T-helper 1 cell treated with Interleukin-12 subunit alpha and Interleukin-12 subunit beta and Interleukin-4 antibody, amounts not matched to agents 30 μg/mL and 1 μg/mL, for 36 hours (primary cell): ENCODE measurements around the gene DRC3.

Experiments used
- H3K27ac Mint-ChIP-seq: one replicate; pipeline ENCODE4 v1.8.0; 2021; ENCODE audit warnings: mild to moderate bottlenecking, mixed read lengths
- H3K27me3 Mint-ChIP-seq: one replicate; pipeline ENCODE4 v1.8.0; 2021; ENCODE audit warnings: low read depth, mixed read lengths
- H3K36me3 Mint-ChIP-seq: one replicate; pipeline ENCODE4 v1.8.0; 2021; ENCODE audit warnings: low read depth, mixed read lengths
- H3K4me1 Mint-ChIP-seq: one replicate; pipeline ENCODE4 v1.8.0; 2021; ENCODE audit warnings: low read depth, mixed read lengths
- H3K4me3 Mint-ChIP-seq: one replicate; pipeline ENCODE4 v1.8.0; 2021; ENCODE audit warnings: mild to moderate bottlenecking, moderate library complexity, mixed read lengths
- H3K9me3 Mint-ChIP-seq: one replicate; pipeline ENCODE4 v1.8.0; 2021; ENCODE audit warnings: mixed read lengths

The DRC3 gene

GRCh38 chr17:18004884-18005305 is 32.2 kb downstream of the DRC3 start:
- no peak overlapping the region for H3K4me3 Mint-ChIP-seq
- no peaks in the 10 kb centered on the region for H3K27me3 Mint-ChIP-seq
- H3K4me1 Mint-ChIP-seq = peaks cover 6% of the 10 kb centered on the region
- H3K36me3 Mint-ChIP-seq = no peaks in the 10 kb centered on the region
- no peak overlapping the region for H3K27ac Mint-ChIP-seq
- no peaks in the 10 kb centered on the region for H3K9me3 Mint-ChIP-seq

- Mint-ChIP-seq H3K27me3 (no peaks in the 10 kb centered on the region), H3K36me3 (no peaks in the 10 kb centered on the region), H3K27ac (no peak overlapping the region), H3K4me1 (peaks cover 6% of the 10 kb centered on the region), H3K9me3 (no peaks in the 10 kb centered on the region), H3K4me3 (no peak overlapping the region)
Observed at GRCh38 chr17:18005496-18005895, 32.8 kb downstream of the DRC3 start.

GRCh38 chr17:18006495-18007239 is 34.0 kb downstream of the DRC3 start:
- no peaks in the 10 kb centered on the region for H3K36me3 Mint-ChIP-seq
- H3K27ac Mint-ChIP-seq = no peak overlapping the region
- H3K9me3 Mint-ChIP-seq = no peaks in the 10 kb centered on the region

GRCh38 chr17:18008496-18009268 is 36.0 kb downstream of the DRC3 start:
- Mint-ChIP-seq H3K9me3 (no peaks in the 10 kb centered on the region), H3K27me3 (no peaks in the 10 kb centered on the region), H3K4me1 (peaks cover 9% of the 10 kb centered on the region), H3K4me3 (no peak overlapping the region), H3K36me3 (peaks cover 6% of the 10 kb centered on the region), H3K27ac (no peak overlapping the region)

More at GRCh38 chr17:18006495-18007239, 34.0 kb downstream of the DRC3 start:
- Mint-ChIP-seq H3K27me3 (no peaks in the 10 kb centered on the region), H3K4me1 (peaks cover 6% of the 10 kb centered on the region), H3K4me3 (no peak overlapping the region)

GRCh38 chr17:18009609-18010420 is 37.2 kb downstream of the DRC3 start:
- peaks cover 9% of the 10 kb centered on the region for H3K4me1 Mint-ChIP-seq
- H3K27me3 Mint-ChIP-seq = no peaks in the 10 kb centered on the region
- no peak overlapping the region for H3K4me3 Mint-ChIP-seq
- no peak overlapping the region for H3K27ac Mint-ChIP-seq
- H3K9me3 Mint-ChIP-seq = no peaks in the 10 kb centered on the region
- H3K36me3 Mint-ChIP-seq = peaks cover 6% of the 10 kb centered on the region

GRCh38 chr17:18011286-18011685 is 38.6 kb downstream of the DRC3 start:
- H3K9me3 Mint-ChIP-seq = no peaks in the 10 kb centered on the region
- peaks cover 3% of the 10 kb centered on the region for H3K4me1 Mint-ChIP-seq
- H3K27me3 Mint-ChIP-seq = no peaks in the 10 kb centered on the region
- no peak overlapping the region for H3K27ac Mint-ChIP-seq
- no peak overlapping the region for H3K4me3 Mint-ChIP-seq
- peaks cover 6% of the 10 kb centered on the region for H3K36me3 Mint-ChIP-seq

GRCh38 chr17:18014006-18014405 is 41.3 kb downstream of the DRC3 start:
- H3K36me3 Mint-ChIP-seq = peaks cover 8% of the 10 kb centered on the region
- H3K27me3 Mint-ChIP-seq = no peaks in the 10 kb centered on the region
- no peak overlapping the region for H3K27ac Mint-ChIP-seq
- H3K4me1 Mint-ChIP-seq = peaks cover 3% of the 10 kb centered on the region
- H3K4me3 Mint-ChIP-seq = no peak overlapping the region
- no peaks in the 10 kb centered on the region for H3K9me3 Mint-ChIP-seq

- H3K4me3 Mint-ChIP-seq = no peak overlapping the region
- no peaks in the 10 kb centered on the region for H3K27me3 Mint-ChIP-seq
- H3K27ac Mint-ChIP-seq = no peak overlapping the region
- peaks cover 8% of the 10 kb centered on the region for H3K36me3 Mint-ChIP-seq
- no peaks in the 10 kb centered on the region for H3K9me3 Mint-ChIP-seq
- peaks cover 3% of the 10 kb centered on the region for H3K4me1 Mint-ChIP-seq
Observed at GRCh38 chr17:18015593-18015992, 42.9 kb downstream of the DRC3 start.

GRCh38 chr17:18016426-18016825 is 43.8 kb downstream of the DRC3 start:
- Mint-ChIP-seq H3K27me3 (no peaks in the 10 kb centered on the region), H3K36me3 (peaks cover 8% of the 10 kb centered on the region), H3K4me3 (no peak overlapping the region), H3K4me1 (peaks cover 3% of the 10 kb centered on the region), H3K9me3 (no peaks in the 10 kb centered on the region), H3K27ac (no peak overlapping the region)

- Mint-ChIP-seq H3K36me3 (peaks cover 5% of the 10 kb centered on the region), H3K4me3 (no peak overlapping the region), H3K4me1 (peaks cover under 1% of the 10 kb centered on the region), H3K27ac (no peak overlapping the region), H3K9me3 (no peaks in the 10 kb centered on the region), H3K27me3 (no peaks in the 10 kb centered on the region)
Observed at GRCh38 chr17:18017958-18018357, 45.3 kb downstream of the DRC3 start.

- Mint-ChIP-seq H3K9me3 (no peaks in the 10 kb centered on the region), H3K4me1 (no peaks in the 10 kb centered on the region), H3K27me3 (no peaks in the 10 kb centered on the region), H3K27ac (no peak overlapping the region), H3K4me3 (no peak overlapping the region), H3K36me3 (peaks cover 2% of the 10 kb centered on the region)
Observed at GRCh38 chr17:18018411-18018921, 45.8 kb downstream of the DRC3 start.

- no peaks in the 10 kb centered on the region for H3K9me3 Mint-ChIP-seq
- no peaks in the 10 kb centered on the region for H3K27me3 Mint-ChIP-seq
- no peak overlapping the region for H3K4me3 Mint-ChIP-seq
- no peak overlapping the region for H3K27ac Mint-ChIP-seq
- no peaks in the 10 kb centered on the region for H3K4me1 Mint-ChIP-seq
- H3K36me3 Mint-ChIP-seq = peaks cover 6% of the 10 kb centered on the region
Observed at GRCh38 chr17:18019838-18020154, 47.1 kb downstream of the DRC3 start.

- Mint-ChIP-seq H3K4me3 (no peak overlapping the region), H3K27me3 (no peaks in the 10 kb centered on the region), H3K9me3 (no peaks in the 10 kb centered on the region), H3K4me1 (peaks cover 8% of the 10 kb centered on the region), H3K36me3 (peaks cover 9% of the 10 kb centered on the region), H3K27ac (no peak overlapping the region)
Observed at GRCh38 chr17:18020971-18021370, 48.3 kb downstream of the DRC3 start.

GRCh38 chr17:18021372-18021771 is 48.7 kb downstream of the DRC3 start:
- no peak overlapping the region for H3K27ac Mint-ChIP-seq
- H3K27me3 Mint-ChIP-seq = no peaks in the 10 kb centered on the region
- H3K9me3 Mint-ChIP-seq = no peaks in the 10 kb centered on the region
- peaks cover 9% of the 10 kb centered on the region for H3K36me3 Mint-ChIP-seq
- H3K4me1 Mint-ChIP-seq = peaks cover 10% of the 10 kb centered on the region
- no peak overlapping the region for H3K4me3 Mint-ChIP-seq
